ENCODE measurements around the gene PMCH. TPM values are rescaled to one million over a fixed set of nuclear protein-coding genes. Genes with fewer than 3 reads are reported as not detected.
"Not testable (repeated sequence)": the region's sequence is repeated elsewhere in the genome, so short reads cannot be mapped to it uniquely, and the experiment has no call there.

PMCH gene
- total RNA-seq, 1 experiment from 2014 or later: not detected

DNA sequence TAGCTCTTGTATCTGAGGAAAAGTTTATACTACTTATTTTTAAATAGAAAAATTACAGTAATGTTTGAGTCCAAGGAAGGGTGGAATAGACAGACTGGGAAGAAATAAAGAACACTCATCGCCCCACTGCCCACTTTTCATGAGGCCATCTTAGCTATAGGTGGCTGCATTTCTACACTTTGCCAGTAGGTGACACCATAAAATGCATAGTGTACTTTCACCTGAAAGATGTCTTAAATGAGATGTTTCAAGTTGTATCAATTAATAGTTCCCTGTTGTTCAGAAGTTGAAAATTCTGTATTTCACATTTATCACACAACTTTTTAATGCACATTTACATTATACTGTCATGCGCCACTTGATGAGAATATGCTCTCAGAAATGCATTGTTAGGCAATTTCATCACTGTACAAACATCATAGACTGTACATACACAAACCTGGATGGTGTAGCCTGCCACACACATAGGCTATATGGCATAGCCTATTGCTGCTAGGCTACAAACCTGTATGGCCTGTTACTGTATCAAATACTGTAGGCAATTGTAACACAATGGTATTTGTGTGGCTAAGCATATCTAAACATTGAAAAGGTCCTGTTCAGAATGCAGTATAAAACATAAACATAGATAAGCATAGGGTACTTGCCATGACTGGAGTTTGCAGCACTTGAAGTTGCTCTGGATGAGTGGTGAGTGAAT, 27.6 kb downstream of the PMCH start:
- Histone ChIP-seq H3K4me1 (ENCODE audit: insufficient read depth, low read length, poor library complexity, severe bottlenecking) (no peaks in the 10 kb centered on the region), H3K27ac (ENCODE audit: low read depth, low read length, poor library complexity, severe bottlenecking) (no peak overlapping the region), H3K36me3 (ENCODE audit: insufficient read depth, low read length, poor library complexity, severe bottlenecking) (no peaks in the 10 kb centered on the region), H3K27me3 (replicated peaks; ENCODE audit: insufficient read depth, low read depth, low read length, poor library complexity) (peaks cover 30% of the 10 kb centered on the region), H3K9me3 (ENCODE audit: low read depth, low read length, poor library complexity, severe bottlenecking) (no peaks in the 10 kb centered on the region), H3K4me3 (ENCODE audit: low read depth, low read length, poor library complexity, severe bottlenecking) (no peak overlapping the region)
- peak; percentile 34 for DNase-seq (ENCODE audit: low spot score)
- no TSS peak for BruUV-seq (replicated peaks)
- TF ChIP-seq, protein P1, sequence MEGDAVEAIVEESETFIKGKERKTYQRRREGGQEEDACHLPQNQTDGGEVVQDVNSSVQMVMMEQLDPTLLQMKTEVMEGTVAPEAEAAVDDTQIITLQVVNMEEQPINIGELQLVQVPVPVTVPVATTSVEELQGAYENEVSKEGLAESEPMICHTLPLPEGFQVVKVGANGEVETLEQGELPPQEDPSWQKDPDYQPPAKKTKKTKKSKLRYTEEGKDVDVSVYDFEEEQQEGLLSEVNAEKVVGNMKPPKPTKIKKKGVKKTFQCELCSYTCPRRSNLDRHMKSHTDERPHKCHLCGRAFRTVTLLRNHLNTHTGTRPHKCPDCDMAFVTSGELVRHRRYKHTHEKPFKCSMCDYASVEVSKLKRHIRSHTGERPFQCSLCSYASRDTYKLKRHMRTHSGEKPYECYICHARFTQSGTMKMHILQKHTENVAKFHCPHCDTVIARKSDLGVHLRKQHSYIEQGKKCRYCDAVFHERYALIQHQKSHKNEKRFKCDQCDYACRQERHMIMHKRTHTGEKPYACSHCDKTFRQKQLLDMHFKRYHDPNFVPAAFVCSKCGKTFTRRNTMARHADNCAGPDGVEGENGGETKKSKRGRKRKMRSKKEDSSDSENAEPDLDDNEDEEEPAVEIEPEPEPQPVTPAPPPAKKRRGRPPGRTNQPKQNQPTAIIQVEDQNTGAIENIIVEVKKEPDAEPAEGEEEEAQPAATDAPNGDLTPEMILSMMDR (conservative IDR thresholded peaks at IDR 0.05; ENCODE audit: low read depth, low read length): peak; percentile 79
- no peak for TF ChIP-seq EZH2 (IDR thresholded peaks at IDR 0.05; ENCODE audit: borderline replicate concordance, low read depth, low read length, poor library complexity, severe bottlenecking)
- POLR2A ChIA-PET (ENCODE audit: low non-redundant PET): interaction anchor here (0.6 kb wide), 1 partner anchor 22 kb away, joined by 3 read pairs; no protein-coding TSS in a partner anchor
- intact Hi-C loops (cut with micrococcal nuclease; ENCODE audit: unreplicated experiment): loop anchor here (5.0 to 10.0 kb wide), 3 partner anchors 233 to 535 kb away; partner anchors contain the start of gene IGF1
- CTCF ChIA-PET: interaction anchor here (0.6 kb wide), 3 partner anchors 251 to 533 kb away, joined by 3 to 5 read pairs (median 5); no protein-coding TSS in a partner anchor

DNA sequence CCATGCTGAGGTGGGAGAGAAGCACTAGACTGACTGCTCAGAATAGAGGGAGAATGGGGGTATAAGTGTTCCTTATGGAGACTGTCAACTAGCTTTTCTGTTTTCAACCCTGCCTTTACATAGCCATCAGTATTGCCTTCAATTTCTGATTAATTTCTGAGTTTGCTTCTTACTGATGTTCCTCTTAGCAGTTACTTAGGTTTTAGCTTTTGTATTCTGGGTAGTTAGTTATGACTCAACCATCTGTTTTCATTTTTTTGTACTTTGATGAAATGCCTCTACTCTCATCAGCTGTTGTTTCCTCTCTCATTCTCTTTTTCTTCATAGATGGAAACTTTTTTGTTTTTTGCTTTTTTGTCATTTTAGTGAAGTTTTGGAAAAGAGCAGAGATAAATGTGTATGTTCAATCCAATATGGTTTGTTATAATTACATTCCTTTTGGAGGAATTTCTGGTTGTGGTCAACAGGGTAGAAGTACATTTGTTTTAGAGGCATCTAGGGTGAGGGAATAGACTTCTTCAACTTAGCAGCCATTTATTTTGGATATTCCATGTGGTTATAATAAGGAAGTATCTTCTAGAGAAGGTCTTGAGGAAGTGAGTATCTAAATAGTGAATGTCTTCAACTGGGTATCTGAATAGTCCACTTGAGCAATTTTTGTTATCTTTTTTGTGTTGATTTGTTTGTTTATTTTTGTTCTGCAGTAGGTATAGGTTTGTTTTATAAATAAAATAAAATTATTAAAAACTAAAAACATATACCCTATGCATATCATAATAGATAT, 29.6 kb downstream of the PMCH start:
- POLR2A ChIA-PET (ENCODE audit: low non-redundant PET): no interaction called here
- no peaks in the 10 kb centered on the region for H3K4me1 ChIP-seq (ENCODE audit: insufficient read depth, low read length, poor library complexity, severe bottlenecking)
- intact Hi-C loops (cut with micrococcal nuclease; ENCODE audit: unreplicated experiment): loop anchor here (5.0 kb wide), 1 partner anchor 231 kb away; no protein-coding TSS in a partner anchor
- peaks cover 19% of the 10 kb centered on the region for H3K27me3 ChIP-seq (replicated peaks; ENCODE audit: insufficient read depth, low read depth, low read length, poor library complexity)
- H3K27ac ChIP-seq (ENCODE audit: low read depth, low read length, poor library complexity, severe bottlenecking): no peak overlapping the region
- H3K36me3 ChIP-seq (ENCODE audit: insufficient read depth, low read length, poor library complexity, severe bottlenecking): no peaks in the 10 kb centered on the region
- no peak for DNase-seq (ENCODE audit: low spot score)
- no TSS peak for BruUV-seq (replicated peaks)
- no peaks in the 10 kb centered on the region for H3K9me3 ChIP-seq (ENCODE audit: low read depth, low read length, poor library complexity, severe bottlenecking)
- no peak for TF ChIP-seq EZH2 (IDR thresholded peaks at IDR 0.05; ENCODE audit: borderline replicate concordance, low read depth, low read length, poor library complexity, severe bottlenecking)
- TF ChIP-seq, protein P1 (conservative IDR thresholded peaks at IDR 0.05; ENCODE audit: low read depth, low read length): no peak
- no peak overlapping the region for H3K4me3 ChIP-seq (ENCODE audit: low read depth, low read length, poor library complexity, severe bottlenecking)
- CTCF ChIA-PET: no interaction called here

DNA sequence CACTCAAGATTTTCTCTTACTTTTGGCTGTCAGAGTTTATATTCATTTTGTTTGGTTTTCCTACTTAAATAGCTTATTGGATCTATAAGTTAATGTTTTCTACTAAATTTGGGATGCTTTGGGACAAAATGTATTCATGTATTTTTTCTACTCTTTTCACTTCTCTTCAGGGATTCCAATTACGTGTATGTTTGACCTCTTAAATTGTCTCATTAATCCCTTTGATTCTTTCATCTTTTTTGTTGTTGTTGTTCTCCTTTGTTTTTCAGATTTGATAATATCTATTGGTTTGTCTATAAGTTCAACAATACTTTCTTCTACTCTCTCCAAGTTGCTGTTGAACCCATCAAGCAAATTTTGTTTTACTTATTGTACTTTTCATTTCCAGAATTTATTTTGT, 34.2 kb downstream of the PMCH start:
- DNase-seq (ENCODE audit: low spot score): no peak
- POLR2A ChIA-PET (ENCODE audit: low non-redundant PET): no interaction called here
- CTCF ChIA-PET: no interaction called here
- no peak overlapping the region for H3K4me3 ChIP-seq (ENCODE audit: low read depth, low read length, poor library complexity, severe bottlenecking)
- BruUV-seq (replicated peaks): no TSS peak
- H3K27me3 ChIP-seq (replicated peaks; ENCODE audit: insufficient read depth, low read depth, low read length, poor library complexity): no peaks in the 10 kb centered on the region
- intact Hi-C loops (cut with micrococcal nuclease; ENCODE audit: unreplicated experiment): no loop called here
- H3K36me3 ChIP-seq (ENCODE audit: insufficient read depth, low read length, poor library complexity, severe bottlenecking): no peaks in the 10 kb centered on the region
- H3K27ac ChIP-seq (ENCODE audit: low read depth, low read length, poor library complexity, severe bottlenecking): no peak overlapping the region
- H3K9me3 ChIP-seq (ENCODE audit: low read depth, low read length, poor library complexity, severe bottlenecking): no peaks in the 10 kb centered on the region
- no peaks in the 10 kb centered on the region for H3K4me1 ChIP-seq (ENCODE audit: insufficient read depth, low read length, poor library complexity, severe bottlenecking)
- no peak for TF ChIP-seq EZH2 (IDR thresholded peaks at IDR 0.05; ENCODE audit: borderline replicate concordance, low read depth, low read length, poor library complexity, severe bottlenecking)
- TF ChIP-seq, protein P1 (conservative IDR thresholded peaks at IDR 0.05; ENCODE audit: low read depth, low read length): no peak

DNA sequence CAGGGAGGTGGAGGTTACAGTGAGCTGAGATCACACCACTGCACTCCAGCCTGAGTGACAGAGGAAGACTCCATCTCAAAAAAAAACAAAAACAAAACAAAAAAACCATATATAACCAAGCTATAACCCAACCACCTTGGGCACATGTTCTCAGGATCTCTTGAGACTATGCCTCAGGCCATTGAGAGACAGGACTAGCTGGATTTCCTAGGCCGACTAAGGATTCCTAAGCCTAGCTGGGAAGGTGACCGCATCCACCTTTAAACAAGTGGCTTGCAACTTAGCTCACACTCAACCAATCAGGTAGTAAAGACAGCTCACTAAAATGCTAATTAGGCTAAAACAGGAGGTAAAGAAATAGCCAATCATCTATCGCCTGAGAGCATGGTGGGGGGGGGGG, 42.4 kb downstream of the PMCH start:
- H3K27ac ChIP-seq (ENCODE audit: low read depth, low read length, poor library complexity, severe bottlenecking); DNase-seq (ENCODE audit: low spot score); H3K4me3 ChIP-seq (ENCODE audit: low read depth, low read length, poor library complexity, severe bottlenecking); intact Hi-C loops (cut with micrococcal nuclease; ENCODE audit: unreplicated experiment); H3K36me3 ChIP-seq (ENCODE audit: insufficient read depth, low read length, poor library complexity, severe bottlenecking); H3K9me3 ChIP-seq (ENCODE audit: low read depth, low read length, poor library complexity, severe bottlenecking); H3K27me3 ChIP-seq (replicated peaks; ENCODE audit: insufficient read depth, low read depth, low read length, poor library complexity); POLR2A ChIA-PET (ENCODE audit: low non-redundant PET); H3K4me1 ChIP-seq (ENCODE audit: insufficient read depth, low read length, poor library complexity, severe bottlenecking): not testable (repeated sequence)
- BruUV-seq (replicated peaks): TSS peak; percentile 10
- CTCF ChIA-PET: interaction anchor here (0.5 kb wide), 1 partner anchor 215 kb away, joined by 4 read pairs; no protein-coding TSS in a partner anchor

DNA sequence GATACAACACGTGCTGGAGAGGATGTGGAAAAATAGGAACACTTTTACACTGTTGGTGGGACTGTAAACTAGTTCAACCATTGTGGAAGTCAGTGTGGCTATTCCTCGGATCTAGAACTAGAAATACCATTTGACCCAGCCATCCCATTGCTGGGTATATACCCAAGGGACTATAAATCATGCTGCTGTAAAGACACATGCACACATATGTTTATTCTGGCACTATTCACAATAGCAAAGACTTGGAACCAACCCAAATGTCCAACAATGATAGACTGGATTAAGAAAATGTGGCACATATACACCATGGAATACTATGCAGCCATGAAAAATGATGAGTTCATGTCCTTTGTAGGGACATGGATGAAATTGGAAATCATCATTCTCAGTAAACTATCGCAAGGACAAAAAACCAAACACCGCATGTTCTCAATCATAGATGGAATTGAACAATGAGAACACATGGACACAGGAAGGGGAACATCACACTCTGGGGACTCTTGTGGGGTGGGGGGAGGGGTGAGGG, 50.5 kb downstream of the PMCH start:
- H3K27me3 ChIP-seq (replicated peaks; ENCODE audit: insufficient read depth, low read depth, low read length, poor library complexity); H3K4me3 ChIP-seq (ENCODE audit: low read depth, low read length, poor library complexity, severe bottlenecking); POLR2A ChIA-PET (ENCODE audit: low non-redundant PET); intact Hi-C loops (cut with micrococcal nuclease; ENCODE audit: unreplicated experiment); H3K4me1 ChIP-seq (ENCODE audit: insufficient read depth, low read length, poor library complexity, severe bottlenecking); DNase-seq (ENCODE audit: low spot score); BruUV-seq (replicated peaks); CTCF ChIA-PET; H3K36me3 ChIP-seq (ENCODE audit: insufficient read depth, low read length, poor library complexity, severe bottlenecking); H3K9me3 ChIP-seq (ENCODE audit: low read depth, low read length, poor library complexity, severe bottlenecking); H3K27ac ChIP-seq (ENCODE audit: low read depth, low read length, poor library complexity, severe bottlenecking): not testable (repeated sequence)
